CD14-positive monocyte (primary cell): ENCODE measurements around the gene ROBO1. TPM values are rescaled to one million over a fixed set of nuclear protein-coding genes. Genes with fewer than 3 reads are reported as not detected.

Source experiments
- DNase-seq, 3 donors: peaks; one replicate each; pipeline ENCODE4 v3.0.0-alpha.2; 2011 to 2022
- H2AFZ ChIP-seq: 2 replicates; pipeline ENCODE4 v1.6.0; 2012; ENCODE audit warnings: mild to moderate bottlenecking, low read depth, low read length, inconsistent platforms; ENCODE audit not compliant: insufficient read depth, poor library complexity, severe bottlenecking
- H3K27ac ChIP-seq, 2 donors: 1 replicate in 1 of 2; 2 replicates in 1 of 2; pipeline ENCODE4 v1.5.1; 2012 to 2013; ENCODE audit warnings: low read length in 2 of 2, control low read depth in 1 of 2, inconsistent platforms in 1 of 2, low read depth in 1 of 2, mild to moderate bottlenecking in 1 of 2
- H3K27me3 ChIP-seq, 2 donors: one replicate each; pipeline versions ENCODE4 v1.6.0 to v1.6.1; 2011 to 2013; ENCODE audit warnings: low read length in 2 of 2; ENCODE audit not compliant: control insufficient read depth in 2 of 2, insufficient read depth in 2 of 2
- H3K36me3 ChIP-seq, 2 donors: replicated peaks in 1 of 2; 1 replicate in 1 of 2; 2 replicates in 1 of 2; pipeline versions ENCODE4 v1.5.1 to v1.6.1; 2012 to 2013; ENCODE audit warnings: low read length in 2 of 2, control low read depth in 1 of 2, inconsistent platforms in 1 of 2, mild to moderate bottlenecking in 1 of 2; ENCODE audit not compliant: insufficient read depth in 2 of 2, control insufficient read depth in 1 of 2
- H3K4me1 ChIP-seq, 2 donors: 1 replicate in 1 of 2; 2 replicates in 1 of 2; pipeline versions ENCODE4 v1.5.1 to v1.6.1; 2012 to 2013; ENCODE audit warnings: low read length in 2 of 2, control low read depth in 1 of 2, inconsistent platforms in 1 of 2, mild to moderate bottlenecking in 1 of 2, moderate library complexity in 1 of 2; ENCODE audit not compliant: insufficient read depth in 2 of 2, control insufficient read depth in 1 of 2
- H3K4me2 ChIP-seq: replicated peaks from 2 replicates; pipeline ENCODE3; 2012; ENCODE audit warnings: low read length, moderate library complexity, mild to moderate bottlenecking; ENCODE audit not compliant: poor library complexity, severe bottlenecking; ENCODE audit errors: extremely low read depth
- H3K4me3 ChIP-seq, 3 experiments: fragments of 200-600 bp in 1 of 3; sonication (generic) in 1 of 3; replicated peaks in 1 of 3; 1 replicate in 2 of 3; 2 replicates in 1 of 3; pipeline ENCODE4 v1.5.1; 2011 to 2013; ENCODE audit warnings: low read length in 3 of 3, mild to moderate bottlenecking in 3 of 3, control low read depth in 2 of 3, low read depth in 2 of 3, inconsistent platforms in 1 of 3, moderate library complexity in 1 of 3
- H3K79me2 ChIP-seq: 2 replicates; pipeline ENCODE4 v1.6.0; 2012; ENCODE audit warnings: mild to moderate bottlenecking, control low read depth, inconsistent platforms, low read length, moderate library complexity; ENCODE audit not compliant: insufficient read depth
- H3K9ac ChIP-seq: 2 replicates; pipeline ENCODE4 v1.6.0; 2017; ENCODE audit warnings: low read length, mild to moderate bottlenecking; ENCODE audit not compliant: insufficient read depth, poor library complexity, severe bottlenecking
- H3K9me3 ChIP-seq, 2 donors: replicated peaks in 1 of 2; 1 replicate in 1 of 2; 2 replicates in 1 of 2; pipeline versions ENCODE4 v1.5.1 to v1.6.1; 2012 to 2013; ENCODE audit warnings: low read length in 2 of 2, control low read depth in 1 of 2; ENCODE audit not compliant: control insufficient read depth in 1 of 2, insufficient read depth in 1 of 2
- H4K20me1 ChIP-seq: 2 replicates; pipeline ENCODE4 v1.6.0; 2012; ENCODE audit warnings: mild to moderate bottlenecking, low read length, control low read depth, moderate library complexity; ENCODE audit not compliant: insufficient read depth
- H3K27ac Mint-ChIP-seq, 7 donors: one replicate each; pipeline ENCODE4 v1.8.0; 2020; ENCODE audit warnings: mild to moderate bottlenecking in 7 of 7, mixed read lengths in 7 of 7, moderate library complexity in 6 of 7, inconsistent platforms in 2 of 7
- H3K27me3 Mint-ChIP-seq, 3 donors: one replicate each; pipeline ENCODE4 v1.8.0; 2021 to 2022; ENCODE audit warnings: low read depth in 3 of 3, mild to moderate bottlenecking in 3 of 3, mixed read lengths in 3 of 3, moderate library complexity in 3 of 3, inconsistent platforms in 1 of 3
- H3K36me3 Mint-ChIP-seq, 2 donors: one replicate each; pipeline ENCODE4 v1.8.0; 2020; ENCODE audit warnings: mixed read lengths in 2 of 2, inconsistent platforms in 1 of 2, mild to moderate bottlenecking in 1 of 2
- H3K4me1 Mint-ChIP-seq: one replicate; pipeline ENCODE4 v1.8.0; 2020; ENCODE audit warnings: mild to moderate bottlenecking, mixed read lengths
- H3K4me3 Mint-ChIP-seq, 2 donors: one replicate each; pipeline ENCODE4 v1.8.0; 2020; ENCODE audit warnings: mild to moderate bottlenecking in 2 of 2, mixed read lengths in 2 of 2, moderate library complexity in 1 of 2
- H3K9me3 Mint-ChIP-seq, 7 donors: one replicate each; pipeline ENCODE4 v1.8.0; 2020 to 2022; ENCODE audit warnings: mixed read lengths in 7 of 7, mild to moderate bottlenecking in 6 of 7, moderate library complexity in 6 of 7, inconsistent platforms in 2 of 7
- CTCF ChIP-seq: fragments of 200-600 bp; IDR thresholded peaks from one replicate; pipeline ENCODE4 v1.8.0; 2022; ENCODE audit warnings: antibody characterized with exemption, mild to moderate bottlenecking
- WGBS: methylation state at CpG from one replicate; pipeline ENCODE4 v1.1.5; 2013; ENCODE audit warnings: missing lambda C conversion rate; ENCODE audit not compliant: insufficient coverage; 5-methylcytosine and 5-hydroxymethylcytosine counted together
- intact Hi-C, 2 donors: fragments of 100-400 bp; cut with micrococcal nuclease; formaldehyde crosslinking; loops; one replicate each; pipeline versions ENCODE4 v1.15.0 to v1.15.1; 2023
- polyA plus RNA-seq, 3 donors: library from polyadenylated mRNA; depleted of rRNA in 1 of 3; unstranded in 2 of 3; stranded (reverse) in 1 of 3; fragments of 300-500 nt in 2 of 3; fragments of >200 nt in 1 of 3; fragmentation: Illumina TruSeq in 2 of 3; gene quantifications; 1 replicate in 2 of 3; 2 replicates in 1 of 3; pipeline ENCODE4 v1.2.3, GENCODE V29; 2012 to 2021

The ROBO1 gene
- polyA plus RNA-seq, 3 donors, result 0.09 to 0.10 TPM; not detected in 1

GRCh38 chr3:78606756-78607155 is 1161.0 kb downstream of the ROBO1 start:
- Histone ChIP-seq H3K79me2 (no peaks in the 10 kb centered on the region), H3K36me3 (no peaks in the 10 kb centered on the region), H3K27me3 (no peaks in the 10 kb centered on the region), H3K4me1 (no peaks in the 10 kb centered on the region), H3K4me2 (no peak overlapping the region), H4K20me1 (no peaks in the 10 kb centered on the region), H3K4me3 (no peak overlapping the region), H3K9ac (no peak overlapping the region), H3K9me3 (no peaks in the 10 kb centered on the region), H3K27ac (no peak overlapping the region), H2AFZ (no peak overlapping the region)
- WGBS, result no CpG with 5 or more reads among the region's 7 CpGs
- Mint-ChIP-seq H3K9me3 (peaks cover 0 to 7% (median 1%) of the 10 kb centered on the region in 7 donors), H3K27ac (no peak overlapping the region), H3K36me3 (no peaks in the 10 kb centered on the region), H3K4me3 (no peak overlapping the region), H3K4me1 (no peaks in the 10 kb centered on the region), H3K27me3 (peaks cover 0 to 1% (median 0%) of the 10 kb centered on the region in 3 donors)
- intact Hi-C loops, result no loop called here
- TF ChIP-seq CTCF, result no peak
- no peak for DNase-seq

DNA sequence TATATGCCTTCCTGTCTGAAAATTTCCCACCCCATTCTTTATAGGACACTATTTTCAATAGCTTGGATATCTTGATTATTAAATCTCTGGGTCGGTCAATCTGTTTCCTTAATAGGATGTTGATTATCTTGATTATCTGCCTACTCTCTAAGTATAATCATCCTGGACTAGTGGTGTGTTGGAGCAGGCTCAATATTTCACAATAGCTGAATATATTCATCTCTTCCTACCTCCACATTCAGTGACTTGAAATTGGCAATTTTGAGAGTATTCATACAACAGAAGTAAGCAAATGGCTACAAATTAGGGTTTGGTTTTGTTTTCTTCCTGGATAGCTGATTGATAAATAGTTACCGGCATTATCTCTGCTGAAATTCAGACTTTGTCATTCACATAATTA is 1162.6 kb downstream of the ROBO1 start:
- peaks cover 0 to 7% (median 1%) of the 10 kb centered on the region in 7 donors for H3K9me3 Mint-ChIP-seq

More for the DNA sequence above, 1162.6 kb downstream of the ROBO1 start:
- H3K27me3 Mint-ChIP-seq, result no peaks in the 10 kb centered on the region
- no peak for TF ChIP-seq CTCF
- H3K4me1 Mint-ChIP-seq, result no peaks in the 10 kb centered on the region
- Histone ChIP-seq H3K36me3 (no peaks in the 10 kb centered on the region), H4K20me1 (no peaks in the 10 kb centered on the region), H3K9ac (no peak overlapping the region), H3K4me1 (no peaks in the 10 kb centered on the region), H2AFZ (no peak overlapping the region), H3K4me2 (no peak overlapping the region), H3K9me3 (no peaks in the 10 kb centered on the region), H3K27me3 (no peaks in the 10 kb centered on the region), H3K27ac (no peak overlapping the region), H3K4me3 (no peak overlapping the region), H3K79me2 (no peaks in the 10 kb centered on the region)
- no peak overlapping the region for H3K4me3 Mint-ChIP-seq
- intact Hi-C loops, result no loop called here
- DNase-seq, result no peak
- H3K36me3 Mint-ChIP-seq, result no peaks in the 10 kb centered on the region
- no CpG with 5 or more reads among the region's 2 CpGs for WGBS
- H3K27ac Mint-ChIP-seq, result no peak overlapping the region
